Type B pancreatic cell (in vitro differentiated cells): Measurements from ENCODE around the gene GHRL. TPM values are rescaled to one million over a fixed set of nuclear protein-coding genes. Genes with fewer than 3 reads are reported as not detected.

ENCODE experiments used
- DNase-seq: peaks from one replicate; pipeline ENCODE4 v3.0.0; 2021; ENCODE audit warnings: mixed read lengths; ENCODE audit not compliant: unreplicated experiment; ENCODE audit errors: extremely low spot score
- H3K27ac Mint-ChIP-seq: 2 replicates; pipeline ENCODE4 v1.8.0; 2021; ENCODE audit warnings: mild to moderate bottlenecking, mixed read lengths
- H3K27me3 Mint-ChIP-seq: 2 replicates; pipeline ENCODE4 v1.8.0; 2021; ENCODE audit warnings: mixed read lengths
- H3K36me3 Mint-ChIP-seq: 2 replicates; pipeline ENCODE4 v1.8.0; 2021; ENCODE audit warnings: mixed read lengths
- H3K4me1 Mint-ChIP-seq: one replicate; pipeline ENCODE4 v1.8.0; 2021; ENCODE audit warnings: mixed read lengths; ENCODE audit not compliant: unreplicated experiment
- H3K4me3 Mint-ChIP-seq: 2 replicates; pipeline ENCODE4 v1.8.0; 2021; ENCODE audit warnings: mild to moderate bottlenecking, mixed read lengths
- H3K9me3 Mint-ChIP-seq: 2 replicates; pipeline ENCODE4 v1.8.0; 2021; ENCODE audit warnings: mixed read lengths
- total RNA-seq: library from RNA; stranded (reverse); gene quantifications from 2 replicates; pipeline ENCODE4 v1.2.1, GENCODE V29; 2021; ENCODE audit warnings: low replicate concordance
- TF ChIP-seq, protein P1 (sequence below): fragments of 200-600 bp; sonication (generic); conservative IDR thresholded peaks from 2 replicates; pipeline ENCODE4 v1.5.0; 2021; ENCODE audit warnings: antibody characterized with exemption, mild to moderate bottlenecking

Gene GHRL
- total RNA-seq, 1 donor from 2014 or later = 29.6 TPM

DNA sequence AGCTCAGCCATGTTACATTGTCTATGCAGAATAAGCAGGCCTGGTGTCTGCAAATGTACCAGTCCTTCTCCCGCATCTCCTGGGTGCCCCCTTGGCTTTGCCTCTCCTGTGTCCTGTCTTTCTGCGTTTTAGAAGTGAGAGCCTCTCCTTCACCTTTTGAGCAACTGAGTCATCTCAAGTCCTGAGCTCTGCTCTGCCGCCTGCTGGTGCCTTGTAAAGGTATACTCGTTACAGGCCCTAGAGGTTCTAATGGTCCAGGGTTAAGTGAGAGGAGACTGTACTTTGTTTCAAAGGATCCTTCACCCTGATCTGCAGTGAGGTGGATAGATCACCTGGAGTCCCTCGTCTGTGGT lies 12.6 kb downstream of the GHRL start:
- H3K4me3 Mint-ChIP-seq = no peak overlapping the region
- H3K36me3 Mint-ChIP-seq = peaks cover 3% of the 10 kb centered on the region
- no peaks in the 10 kb centered on the region for H3K4me1 Mint-ChIP-seq
- TF ChIP-seq, protein P1, sequence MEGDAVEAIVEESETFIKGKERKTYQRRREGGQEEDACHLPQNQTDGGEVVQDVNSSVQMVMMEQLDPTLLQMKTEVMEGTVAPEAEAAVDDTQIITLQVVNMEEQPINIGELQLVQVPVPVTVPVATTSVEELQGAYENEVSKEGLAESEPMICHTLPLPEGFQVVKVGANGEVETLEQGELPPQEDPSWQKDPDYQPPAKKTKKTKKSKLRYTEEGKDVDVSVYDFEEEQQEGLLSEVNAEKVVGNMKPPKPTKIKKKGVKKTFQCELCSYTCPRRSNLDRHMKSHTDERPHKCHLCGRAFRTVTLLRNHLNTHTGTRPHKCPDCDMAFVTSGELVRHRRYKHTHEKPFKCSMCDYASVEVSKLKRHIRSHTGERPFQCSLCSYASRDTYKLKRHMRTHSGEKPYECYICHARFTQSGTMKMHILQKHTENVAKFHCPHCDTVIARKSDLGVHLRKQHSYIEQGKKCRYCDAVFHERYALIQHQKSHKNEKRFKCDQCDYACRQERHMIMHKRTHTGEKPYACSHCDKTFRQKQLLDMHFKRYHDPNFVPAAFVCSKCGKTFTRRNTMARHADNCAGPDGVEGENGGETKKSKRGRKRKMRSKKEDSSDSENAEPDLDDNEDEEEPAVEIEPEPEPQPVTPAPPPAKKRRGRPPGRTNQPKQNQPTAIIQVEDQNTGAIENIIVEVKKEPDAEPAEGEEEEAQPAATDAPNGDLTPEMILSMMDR = no peak
- H3K27ac Mint-ChIP-seq = no peak overlapping the region
- DNase-seq = no peak
- no peaks in the 10 kb centered on the region for H3K9me3 Mint-ChIP-seq
- no peaks in the 10 kb centered on the region for H3K27me3 Mint-ChIP-seq

- H3K36me3 Mint-ChIP-seq = peaks cover 3% of the 10 kb centered on the region
- H3K27me3 Mint-ChIP-seq = no peaks in the 10 kb centered on the region
- H3K27ac Mint-ChIP-seq = no peak overlapping the region
- TF ChIP-seq, protein P1 = no peak
- DNase-seq = no peak
- H3K4me1 Mint-ChIP-seq = no peaks in the 10 kb centered on the region
- H3K9me3 Mint-ChIP-seq = no peaks in the 10 kb centered on the region
- H3K4me3 Mint-ChIP-seq = no peak overlapping the region
Observed at GRCh38 chr3:10279384-10280176, 13.2 kb downstream of the GHRL start.

DNA sequence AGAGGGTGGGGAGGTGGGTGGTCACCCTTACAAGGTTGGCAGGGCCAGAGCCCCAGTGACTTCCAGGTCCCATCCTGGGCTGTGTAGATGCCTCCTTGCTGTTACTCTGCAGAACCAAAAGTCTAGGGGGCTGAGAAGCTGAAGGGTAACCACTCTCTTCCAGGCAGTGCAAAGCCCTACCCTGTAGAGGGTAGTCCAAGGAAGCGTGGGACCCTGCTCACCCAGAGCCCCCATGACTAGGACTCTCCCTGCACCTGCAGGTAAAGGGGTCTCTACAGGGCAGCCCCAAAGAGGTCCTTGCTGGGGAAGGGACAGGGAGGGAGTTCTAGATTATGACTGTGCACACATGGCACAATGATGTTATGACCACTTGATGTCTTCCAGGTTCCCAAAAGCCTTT lies 14.2 kb downstream of the GHRL start:
- Mint-ChIP-seq H3K4me3 (no peak overlapping the region), H3K36me3 (peaks cover 3% of the 10 kb centered on the region), H3K9me3 (no peaks in the 10 kb centered on the region), H3K27ac (no peak overlapping the region), H3K27me3 (no peaks in the 10 kb centered on the region), H3K4me1 (peaks cover under 1% of the 10 kb centered on the region)
- DNase-seq = no peak
- TF ChIP-seq, protein P1 = no peak

DNA sequence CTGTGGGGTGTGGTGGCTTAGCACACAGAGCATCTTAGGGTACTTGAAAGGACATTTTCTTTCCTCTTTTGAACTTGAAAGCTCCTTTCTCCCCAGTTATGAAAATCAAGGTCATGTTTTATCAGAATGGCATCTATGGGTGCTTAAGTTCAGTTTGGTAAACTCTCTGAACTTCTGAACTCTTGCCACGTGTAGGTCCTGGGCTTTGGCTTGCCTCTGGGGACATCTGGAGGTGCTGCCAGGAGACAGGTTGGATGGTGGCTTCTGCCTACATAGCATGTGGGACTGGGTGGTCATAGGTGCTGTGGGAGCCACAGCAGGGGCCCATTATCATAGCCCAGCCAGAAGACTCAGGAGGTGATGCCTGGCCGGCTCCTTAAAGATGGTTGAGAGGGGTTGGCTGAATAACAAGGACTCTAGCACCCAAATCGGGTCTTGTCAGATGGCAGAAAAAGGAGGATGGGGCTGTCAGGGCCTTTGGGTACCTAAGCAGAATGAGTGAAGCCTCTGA lies 15.6 kb downstream of the GHRL start:
- no peak overlapping the region for H3K4me3 Mint-ChIP-seq
- H3K9me3 Mint-ChIP-seq = no peaks in the 10 kb centered on the region
- no peaks in the 10 kb centered on the region for H3K27me3 Mint-ChIP-seq
- no peak for DNase-seq
- H3K36me3 Mint-ChIP-seq = peaks cover 3% of the 10 kb centered on the region
- TF ChIP-seq, protein P1 = no peak
- peaks cover 8% of the 10 kb centered on the region for H3K4me1 Mint-ChIP-seq
- H3K27ac Mint-ChIP-seq = no peak overlapping the region

GRCh38 chr3:10274601-10275000 lies 18.1 kb downstream of the GHRL start:
- H3K27me3 Mint-ChIP-seq = no peaks in the 10 kb centered on the region
- peaks cover 8% of the 10 kb centered on the region for H3K4me1 Mint-ChIP-seq
- H3K4me3 Mint-ChIP-seq = no peak overlapping the region
- no peak for DNase-seq
- no peak overlapping the region for H3K27ac Mint-ChIP-seq
- TF ChIP-seq, protein P1 = no peak
- H3K9me3 Mint-ChIP-seq = no peaks in the 10 kb centered on the region
- peaks cover 8% of the 10 kb centered on the region for H3K36me3 Mint-ChIP-seq
